ENCODE data around the gene JMJD8. TPM values are rescaled to one million over a fixed set of nuclear protein-coding genes. Genes with fewer than 3 reads are reported as not detected.

The JMJD8 gene
- total and polyA plus RNA-seq, 8 donors, result 41.7 to 72.6 (median 45.5) TPM

DNA sequence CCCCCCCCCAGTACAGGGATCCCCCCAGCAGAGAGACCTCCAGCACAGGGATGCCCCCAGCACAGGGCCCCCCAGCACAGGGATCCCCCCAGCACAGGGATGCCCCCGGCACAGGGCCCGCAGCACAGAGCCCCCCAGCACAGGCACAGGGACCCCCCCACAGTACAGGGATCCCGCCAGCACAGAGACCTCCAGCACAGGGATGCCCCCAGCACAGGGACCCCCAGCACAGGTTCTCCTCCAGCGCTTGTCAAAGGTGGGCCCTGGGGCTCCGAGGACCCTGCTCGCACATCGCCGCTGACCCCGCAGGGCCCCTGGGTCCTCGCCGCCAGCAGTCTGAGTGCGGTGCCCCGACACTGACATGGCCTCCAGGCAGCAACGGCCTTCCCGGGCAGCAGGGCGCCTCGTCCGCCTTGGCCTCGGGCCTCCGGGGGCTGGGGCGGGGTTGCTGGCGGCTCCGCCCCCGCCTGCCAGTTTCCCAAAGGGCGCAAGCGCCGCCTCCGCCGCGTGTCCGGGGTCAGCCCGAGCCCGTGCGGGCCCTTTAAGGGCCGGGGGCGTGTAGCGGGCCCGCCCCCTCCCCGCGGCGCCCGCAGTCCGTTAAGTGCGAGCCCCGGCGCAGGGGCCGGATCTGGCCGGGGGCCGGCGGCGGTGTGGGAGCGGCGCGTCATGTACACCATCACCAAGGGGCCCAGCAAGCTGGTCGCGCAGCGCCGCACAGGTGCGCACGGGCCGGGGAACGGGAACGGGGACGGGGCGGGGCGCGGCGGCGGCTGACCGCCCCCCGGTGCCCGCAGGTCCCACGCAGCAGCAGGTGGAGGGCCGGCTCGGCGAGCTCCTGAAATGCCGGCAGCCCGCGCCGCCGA lies 42.6 kb downstream of the JMJD8 start, which contains the start of gene MCRIP2:
Gene MCRIP2 (plus strand): TSS at position 503 of the 863 bp plus-strand sequence. CDS start 164 bp downstream, at position 667.
- Histone ChIP-seq H3K4me3 (peak within 1 kb of the TSS; percentile 71 to 72), H3K4me1 (peaks cover 12 to 48% of the 10 kb centered on the region in 2 donors), H3K9me3 (no peaks in the 10 kb centered on the region), H3K27ac (peak within 1 kb of the TSS; percentile 75 to 84), H3K36me3 (peaks cover 0 to 12% of the 10 kb centered on the region in 2 donors), H3K27me3 (no peaks in the 10 kb centered on the region)
- TF ChIP-seq, protein P1, sequence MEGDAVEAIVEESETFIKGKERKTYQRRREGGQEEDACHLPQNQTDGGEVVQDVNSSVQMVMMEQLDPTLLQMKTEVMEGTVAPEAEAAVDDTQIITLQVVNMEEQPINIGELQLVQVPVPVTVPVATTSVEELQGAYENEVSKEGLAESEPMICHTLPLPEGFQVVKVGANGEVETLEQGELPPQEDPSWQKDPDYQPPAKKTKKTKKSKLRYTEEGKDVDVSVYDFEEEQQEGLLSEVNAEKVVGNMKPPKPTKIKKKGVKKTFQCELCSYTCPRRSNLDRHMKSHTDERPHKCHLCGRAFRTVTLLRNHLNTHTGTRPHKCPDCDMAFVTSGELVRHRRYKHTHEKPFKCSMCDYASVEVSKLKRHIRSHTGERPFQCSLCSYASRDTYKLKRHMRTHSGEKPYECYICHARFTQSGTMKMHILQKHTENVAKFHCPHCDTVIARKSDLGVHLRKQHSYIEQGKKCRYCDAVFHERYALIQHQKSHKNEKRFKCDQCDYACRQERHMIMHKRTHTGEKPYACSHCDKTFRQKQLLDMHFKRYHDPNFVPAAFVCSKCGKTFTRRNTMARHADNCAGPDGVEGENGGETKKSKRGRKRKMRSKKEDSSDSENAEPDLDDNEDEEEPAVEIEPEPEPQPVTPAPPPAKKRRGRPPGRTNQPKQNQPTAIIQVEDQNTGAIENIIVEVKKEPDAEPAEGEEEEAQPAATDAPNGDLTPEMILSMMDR (IDR thresholded peaks at IDR 0.05), result no peak
- intact Hi-C loops (cut with DNase I), result no loop called here
- DNase-seq, result peak; percentile 54 to 97 (median 82)
- peak; percentile 77 for ATAC-seq

DNA sequence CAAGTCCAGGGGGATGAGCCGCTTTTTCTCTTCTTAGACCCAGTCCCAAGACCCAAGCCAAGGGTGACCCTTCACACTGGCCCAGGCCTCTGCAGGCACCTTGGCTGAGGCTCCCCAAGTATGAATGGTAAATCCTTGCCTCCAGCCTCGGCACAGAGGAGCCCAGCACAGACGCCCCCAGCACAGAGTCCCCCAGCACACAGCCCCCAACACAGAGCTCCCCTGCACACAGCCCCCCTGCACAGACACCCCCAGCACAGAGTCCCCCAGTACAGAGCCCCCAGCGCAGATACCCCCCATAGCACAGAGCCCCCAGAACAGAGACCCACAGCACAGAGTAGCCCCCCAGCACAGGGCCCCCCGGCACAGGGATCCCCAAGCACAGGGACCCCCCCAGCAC lies 43.5 kb downstream of the JMJD8 start:
- peaks cover 0 to 7% of the 10 kb centered on the region in 2 donors for H3K36me3 ChIP-seq
- ATAC-seq, result no peak
- H3K27ac ChIP-seq, result no peak overlapping the region
- peaks cover 12 to 41% of the 10 kb centered on the region in 2 donors for H3K4me1 ChIP-seq
- intact Hi-C loops (cut with DNase I), result no loop called here
- TF ChIP-seq, protein P1 (IDR thresholded peaks at IDR 0.05), result no peak
- no peak for DNase-seq
- H3K27me3 ChIP-seq, result no peaks in the 10 kb centered on the region
- no peaks in the 10 kb centered on the region for H3K9me3 ChIP-seq
- no peak overlapping the region for H3K4me3 ChIP-seq

DNA sequence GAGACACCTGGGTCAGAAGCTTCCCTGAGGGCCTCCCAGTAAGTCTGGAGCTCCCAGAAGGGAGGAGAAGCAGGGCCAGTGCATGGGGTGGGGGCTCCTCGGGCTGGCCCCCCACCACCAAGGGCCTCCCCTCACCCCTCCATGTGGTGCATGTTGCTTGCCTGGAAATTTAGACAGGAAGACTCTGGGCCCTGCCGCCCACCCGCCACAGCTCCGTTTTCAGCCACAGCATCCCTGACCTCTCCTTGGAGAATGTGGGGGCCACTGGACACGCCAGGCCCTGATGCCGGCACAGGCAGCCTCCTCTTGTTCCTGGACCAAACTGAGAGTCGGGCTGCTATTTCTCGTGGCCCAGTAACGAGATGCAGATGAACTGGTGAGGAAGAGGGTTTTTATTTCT lies 45.3 kb downstream of the JMJD8 start:
- DNase-seq (no peak), ATAC-seq (no peak)
- no peaks in the 10 kb centered on the region for H3K27me3 ChIP-seq
- TF ChIP-seq, protein P1 (IDR thresholded peaks at IDR 0.05), result no peak
- peaks cover 16 to 48% of the 10 kb centered on the region in 2 donors for H3K4me1 ChIP-seq
- no peaks in the 10 kb centered on the region for H3K9me3 ChIP-seq
- no peak overlapping the region for H3K4me3 ChIP-seq
- no peak overlapping the region for H3K27ac ChIP-seq
- intact Hi-C loops (cut with DNase I), result no loop called here
- peaks cover 0 to 6% of the 10 kb centered on the region in 2 donors for H3K36me3 ChIP-seq

DNA sequence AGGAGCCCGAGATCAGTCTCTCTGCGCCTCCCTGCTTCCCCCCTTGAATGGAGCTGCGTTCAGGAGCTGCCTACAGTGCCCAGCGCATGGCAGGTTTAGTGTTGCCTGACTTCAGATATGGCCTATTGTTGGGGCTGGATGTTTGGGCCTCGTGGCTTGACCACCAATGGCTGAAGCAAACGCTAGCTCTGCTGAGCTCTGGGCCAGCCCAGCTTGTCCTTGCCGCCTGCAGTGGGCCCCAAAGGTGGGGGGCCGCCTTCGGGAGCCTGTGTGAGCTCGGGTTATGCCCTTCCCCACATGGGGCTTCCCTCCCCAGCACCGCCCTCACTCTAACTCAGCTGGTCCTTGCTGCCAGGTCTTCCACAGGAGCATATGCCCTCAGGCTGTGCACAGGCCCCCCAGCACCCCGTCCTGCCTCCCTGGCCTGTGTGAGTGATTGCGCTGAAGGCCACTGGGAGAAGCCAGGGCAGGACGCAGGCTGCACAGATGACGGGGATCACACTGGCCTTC lies 46.0 kb downstream of the JMJD8 start:
- Histone ChIP-seq H3K9me3 (no peaks in the 10 kb centered on the region), H3K4me1 (peaks cover 12 to 40% of the 10 kb centered on the region in 2 donors), H3K4me3 (no peak overlapping the region), H3K36me3 (peaks cover 0 to 13% of the 10 kb centered on the region in 2 donors), H3K27me3 (no peaks in the 10 kb centered on the region), H3K27ac (no peak overlapping the region)
- DNase-seq, result no peak
- ATAC-seq, result no peak
- TF ChIP-seq, protein P1 (IDR thresholded peaks at IDR 0.05), result no peak
- intact Hi-C loops (cut with DNase I), result no loop called here

All from left lung (tissue), 10 donors.